ENCODE measurements around the gene OTX1. TPM values are rescaled to one million over a fixed set of nuclear protein-coding genes. Genes with fewer than 3 reads are reported as not detected.

Gene OTX1
- total and polyA plus RNA-seq, 2 experiments from 2014 or later = 0.66 TPM; not detected in 1

DNA sequence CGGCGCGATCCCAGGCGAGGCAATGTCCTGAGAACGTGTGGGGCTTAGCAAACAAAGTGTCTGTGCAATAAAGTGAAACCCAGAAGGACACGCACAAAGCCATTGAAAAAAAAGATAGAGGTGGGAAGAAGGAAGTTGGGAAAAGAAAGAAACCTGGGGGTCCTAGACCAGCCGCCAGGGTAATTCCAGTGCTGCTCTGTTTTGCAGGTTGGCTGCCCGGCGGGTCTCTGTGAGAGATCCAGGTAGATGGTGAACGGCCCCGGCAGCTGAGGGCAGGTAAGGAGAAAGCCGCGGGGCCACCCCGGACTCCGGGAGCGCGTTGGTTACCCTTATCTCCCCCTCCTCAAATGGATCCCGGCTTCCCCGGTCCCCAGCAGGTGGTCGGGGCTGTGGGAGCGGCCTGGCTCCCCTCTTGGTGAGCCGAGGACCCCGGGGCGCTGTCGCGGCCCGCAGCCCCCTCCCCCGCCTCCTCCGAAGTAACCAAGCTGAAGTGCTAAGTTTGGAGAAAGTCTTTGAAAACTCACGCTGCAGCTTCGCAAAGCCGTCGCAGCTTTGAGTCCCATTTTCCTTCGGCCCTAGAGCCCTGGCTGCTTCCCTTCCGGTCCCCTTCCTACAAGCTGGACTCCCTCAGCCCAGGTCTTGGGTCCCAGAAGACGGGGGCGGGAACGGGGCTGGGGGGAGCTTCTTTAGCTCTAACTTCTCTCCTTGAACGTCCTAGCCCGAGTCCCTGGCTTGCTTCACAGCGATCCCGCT, 588 bp downstream of the OTX1 start:
- Histone ChIP-seq H3K27me3 (peaks cover 100% of the 10 kb centered on the region), H3K4me1 (ENCODE audit: low read depth) (no peaks in the 10 kb centered on the region), H3K9me3 (ENCODE audit: low read depth) (no peaks in the 10 kb centered on the region), H3K36me3 (no peaks in the 10 kb centered on the region), H3K4me3 (peak overlapping the region; percentile 60), H3K27ac (no peak overlapping the region)
- TF ChIP-seq, protein P1, sequence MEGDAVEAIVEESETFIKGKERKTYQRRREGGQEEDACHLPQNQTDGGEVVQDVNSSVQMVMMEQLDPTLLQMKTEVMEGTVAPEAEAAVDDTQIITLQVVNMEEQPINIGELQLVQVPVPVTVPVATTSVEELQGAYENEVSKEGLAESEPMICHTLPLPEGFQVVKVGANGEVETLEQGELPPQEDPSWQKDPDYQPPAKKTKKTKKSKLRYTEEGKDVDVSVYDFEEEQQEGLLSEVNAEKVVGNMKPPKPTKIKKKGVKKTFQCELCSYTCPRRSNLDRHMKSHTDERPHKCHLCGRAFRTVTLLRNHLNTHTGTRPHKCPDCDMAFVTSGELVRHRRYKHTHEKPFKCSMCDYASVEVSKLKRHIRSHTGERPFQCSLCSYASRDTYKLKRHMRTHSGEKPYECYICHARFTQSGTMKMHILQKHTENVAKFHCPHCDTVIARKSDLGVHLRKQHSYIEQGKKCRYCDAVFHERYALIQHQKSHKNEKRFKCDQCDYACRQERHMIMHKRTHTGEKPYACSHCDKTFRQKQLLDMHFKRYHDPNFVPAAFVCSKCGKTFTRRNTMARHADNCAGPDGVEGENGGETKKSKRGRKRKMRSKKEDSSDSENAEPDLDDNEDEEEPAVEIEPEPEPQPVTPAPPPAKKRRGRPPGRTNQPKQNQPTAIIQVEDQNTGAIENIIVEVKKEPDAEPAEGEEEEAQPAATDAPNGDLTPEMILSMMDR (IDR thresholded peaks at IDR 0.05; ENCODE audit: low read depth, low read length) = no peak
- DNase-seq (ENCODE audit: low read depth in 1 of 2, low spot score in 1 of 2) = no peak

DNA sequence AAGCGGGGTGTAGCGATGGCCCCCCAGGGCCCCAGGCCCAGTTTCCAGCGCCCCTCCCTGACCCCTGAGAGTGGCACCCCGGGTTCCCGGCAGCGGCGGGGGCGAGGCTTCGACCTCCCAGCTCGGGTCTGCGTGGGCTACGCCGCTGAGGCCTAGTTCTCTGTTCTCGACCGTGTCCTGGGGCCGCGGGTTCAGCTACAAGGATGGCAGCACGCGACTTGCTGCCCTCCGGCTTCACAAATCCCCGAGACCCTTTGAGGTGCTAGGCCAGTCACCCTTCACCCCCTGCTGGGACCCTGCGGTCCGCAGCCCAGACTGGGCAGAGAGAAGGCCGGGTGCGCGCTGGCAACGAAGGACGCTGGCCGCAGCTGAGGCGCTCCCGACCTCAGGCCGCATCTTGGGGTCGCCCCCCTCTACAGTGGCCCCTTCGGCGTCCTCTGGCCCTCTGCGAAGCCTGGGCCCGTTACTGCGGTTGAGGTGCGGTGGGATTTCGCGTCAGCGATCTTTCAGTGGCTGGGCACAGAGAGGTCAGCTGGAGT, 1.2 kb downstream of the OTX1 start:
- Histone ChIP-seq H3K4me1 (ENCODE audit: low read depth) (no peaks in the 10 kb centered on the region), H3K27me3 (peaks cover 100% of the 10 kb centered on the region), H3K4me3 (no peak overlapping the region), H3K9me3 (ENCODE audit: low read depth) (no peaks in the 10 kb centered on the region), H3K27ac (no peak overlapping the region), H3K36me3 (no peaks in the 10 kb centered on the region)
- TF ChIP-seq, protein P1 (IDR thresholded peaks at IDR 0.05; ENCODE audit: low read depth, low read length) = no peak
- no peak for DNase-seq (ENCODE audit: low read depth in 1 of 2, low spot score in 1 of 2)

DNA sequence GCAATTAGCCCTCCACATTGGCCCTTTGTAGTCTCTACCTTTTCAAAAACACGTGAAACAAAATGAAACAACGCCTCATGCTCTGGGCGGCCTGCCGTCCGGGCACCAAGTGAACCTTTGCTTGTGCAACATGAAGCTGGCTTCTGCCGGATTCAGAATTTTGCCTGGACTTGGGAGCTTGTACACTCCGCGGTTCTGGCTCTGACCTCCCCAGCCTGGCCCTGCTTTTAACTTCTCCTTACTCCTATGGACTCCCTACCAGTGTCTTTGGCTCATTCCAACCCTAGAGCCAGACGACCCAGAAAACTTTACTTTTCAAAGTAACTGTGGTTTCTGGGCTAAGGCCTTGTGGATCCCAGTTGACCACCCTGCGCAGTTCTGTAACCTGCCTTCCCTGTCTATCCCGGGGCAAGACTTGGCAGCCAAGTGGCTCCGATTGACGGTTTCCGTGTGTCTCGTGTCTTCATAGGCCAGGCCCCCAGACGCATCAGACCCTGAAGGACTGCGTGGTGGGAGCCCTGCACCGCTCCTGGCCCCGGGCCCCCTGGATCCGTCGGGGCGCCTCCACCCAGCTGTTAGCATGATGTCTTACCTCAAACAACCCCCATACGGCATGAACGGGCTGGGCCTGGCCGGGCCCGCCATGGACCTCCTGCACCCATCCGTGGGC, 1.9 kb downstream of the OTX1 start:
- H3K4me1 ChIP-seq (ENCODE audit: low read depth) = no peaks in the 10 kb centered on the region
- H3K9me3 ChIP-seq (ENCODE audit: low read depth) = no peaks in the 10 kb centered on the region
- H3K27ac ChIP-seq = no peak overlapping the region
- H3K4me3 ChIP-seq = no peak overlapping the region
- DNase-seq (ENCODE audit: low read depth in 1 of 2, low spot score in 1 of 2) = no peak
- peaks cover 100% of the 10 kb centered on the region for H3K27me3 ChIP-seq
- H3K36me3 ChIP-seq = no peaks in the 10 kb centered on the region
- TF ChIP-seq, protein P1 (IDR thresholded peaks at IDR 0.05; ENCODE audit: low read depth, low read length) = no peak

DNA sequence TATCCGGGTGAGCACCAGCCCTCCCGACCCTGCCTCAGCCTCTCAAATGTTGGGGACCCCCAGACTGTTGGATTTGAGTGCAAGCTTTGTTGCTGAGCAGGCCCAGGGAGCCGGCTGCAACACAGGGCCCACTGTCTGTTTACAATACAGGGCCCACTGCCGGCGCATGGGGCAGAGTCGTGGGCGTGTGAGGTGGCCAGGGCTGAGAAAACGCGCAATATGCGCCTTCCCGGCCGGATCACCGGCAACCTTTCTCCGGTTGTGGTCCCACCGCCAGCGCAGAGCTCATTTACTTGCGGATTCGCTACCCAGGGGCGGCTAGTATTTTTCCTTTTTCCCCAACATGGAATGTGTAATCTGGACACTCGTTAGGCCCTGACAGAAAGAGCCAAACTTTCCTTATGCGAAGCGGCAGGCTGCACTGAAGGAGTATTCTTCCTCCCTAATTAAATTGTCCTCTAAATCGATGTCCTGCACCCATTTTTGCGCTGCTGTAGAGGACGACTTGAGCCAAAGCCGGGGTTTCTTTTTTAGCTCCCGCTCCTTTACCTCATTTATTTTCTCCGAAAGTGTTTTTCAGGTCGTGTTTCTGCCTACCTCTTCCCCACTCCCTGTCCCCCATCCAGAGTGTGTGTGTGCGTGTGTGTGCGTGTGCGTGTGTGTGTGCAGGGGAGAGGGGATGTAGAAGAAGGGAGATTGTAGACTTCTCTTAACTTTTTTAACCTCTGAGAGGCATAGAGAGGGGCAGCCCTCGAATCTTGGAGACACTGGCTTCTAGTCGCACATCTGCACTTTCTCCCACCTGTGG, 2.7 kb downstream of the OTX1 start:
- H3K9me3 ChIP-seq (ENCODE audit: low read depth) = no peaks in the 10 kb centered on the region
- no peak overlapping the region for H3K4me3 ChIP-seq
- H3K4me1 ChIP-seq (ENCODE audit: low read depth) = no peaks in the 10 kb centered on the region

More for the DNA sequence above, 2.7 kb downstream of the OTX1 start:
- no peak for DNase-seq (ENCODE audit: low read depth in 1 of 2, low spot score in 1 of 2)
- no peaks in the 10 kb centered on the region for H3K36me3 ChIP-seq
- H3K27ac ChIP-seq = no peak overlapping the region
- TF ChIP-seq, protein P1 (IDR thresholded peaks at IDR 0.05; ENCODE audit: low read depth, low read length) = no peak
- peaks cover 100% of the 10 kb centered on the region for H3K27me3 ChIP-seq
